Right forelimb (tissue), 1 donor: ENCODE data around the gene PLEKHA7.
A peak's percentile ranks its signal among the peaks of the same experiment; 100 is the strongest.

Experiments used
- DNase-seq: peaks from one replicate; pipeline ENCODE4 v3.0.0-alpha.2; 2018

Gene PLEKHA7

GRCh38 chr11:16784097-16784496, 230.1 kb downstream of the PLEKHA7 start:
- no peak for DNase-seq

- no peak for DNase-seq
Observed at GRCh38 chr11:16783321-16783801, 230.9 kb downstream of the PLEKHA7 start.

GRCh38 chr11:16781936-16782919, 232.0 kb downstream of the PLEKHA7 start:
- peak; percentile 54 for DNase-seq

GRCh38 chr11:16780698-16781550, 233.3 kb downstream of the PLEKHA7 start:
- DNase-seq: no peak

- DNase-seq: no peak
Observed at GRCh38 chr11:16780146-16780545, 234.1 kb downstream of the PLEKHA7 start.

GRCh38 chr11:16779436-16779835, 234.8 kb downstream of the PLEKHA7 start:
- DNase-seq: no peak

GRCh38 chr11:16778876-16779275, 235.3 kb downstream of the PLEKHA7 start:
- DNase-seq: no peak

GRCh38 chr11:16778286-16778685, 235.9 kb downstream of the PLEKHA7 start:
- DNase-seq: no peak

GRCh38 chr11:16777613-16777975, 236.6 kb downstream of the PLEKHA7 start:
- no peak for DNase-seq

GRCh38 chr11:16776711-16777612, 237.3 kb downstream of the PLEKHA7 start:
- DNase-seq: peak; percentile 87

- DNase-seq: no peak
Observed at GRCh38 chr11:16775614-16776283, 238.5 kb downstream of the PLEKHA7 start.

GRCh38 chr11:16774936-16775613, 239.1 kb downstream of the PLEKHA7 start:
- no peak for DNase-seq

GRCh38 chr11:16773981-16774935, 240.0 kb downstream of the PLEKHA7 start:
- DNase-seq: no peak

- no peak for DNase-seq
Observed at GRCh38 chr11:16772141-16772512, 242.1 kb downstream of the PLEKHA7 start.

- DNase-seq: no peak
Observed at GRCh38 chr11:16771350-16772140, 242.7 kb downstream of the PLEKHA7 start.

GRCh38 chr11:16770016-16770415, 244.2 kb downstream of the PLEKHA7 start:
- no peak for DNase-seq

- no peak for DNase-seq
Observed at GRCh38 chr11:16769386-16769785, 244.8 kb downstream of the PLEKHA7 start.

GRCh38 chr11:16767957-16768356, 246.3 kb downstream of the PLEKHA7 start:
- DNase-seq: no peak

- DNase-seq: no peak
Observed at GRCh38 chr11:16767137-16767536, 247.1 kb downstream of the PLEKHA7 start.
